IMR-90 (cell line): ENCODE measurements around the gene CASP1. TPM values are rescaled to one million over a fixed set of nuclear protein-coding genes. Genes with fewer than 3 reads are reported as not detected.

Experiments
- ATAC-seq: fragments of 200-7000 bp; cut with Tn5 transposase; 2 replicates; pipeline ENCODE4 v1.9.1; 2020; ENCODE audit warnings: low read depth, mild to moderate bottlenecking, moderate library complexity
- BruUV-seq: library from RNA; stranded (reverse); fragments of 400-500 nt; replicated peaks from 2 replicates; lab custom pipeline; 2021; lab: Mats Ljungman, UMichigan
- CTCF ChIA-PET: fragments of 300-600 bp; formaldehyde crosslinking; extraction: SDS; loops from one replicate; lab custom pipeline; 2021; ENCODE audit warnings: antibody characterized with exemption; lab: Yijun Ruan, JAX
- POLR2A ChIA-PET: fragments of 300-600 bp; sonication (Branson Sonifier 250); formaldehyde crosslinking; loops from one replicate; lab custom pipeline; 2022; ENCODE audit warnings: antibody characterized with exemption; ENCODE audit not compliant: unreplicated experiment; lab: Charles Lee
- DNase-seq: peaks from one replicate; pipeline ENCODE4 v3.0.0; 2013
- H2AFZ ChIP-seq: replicated peaks from 2 replicates; pipeline ENCODE3; 2013; ENCODE audit warnings: low read length, mild to moderate bottlenecking; ENCODE audit not compliant: poor library complexity
- H2AK5ac ChIP-seq: 2 replicates; pipeline ENCODE4 v1.6.1; 2013; ENCODE audit warnings: low read depth, low read length, inconsistent platforms
- H2AK9ac ChIP-seq: replicated peaks from 2 replicates; pipeline ENCODE3; 2013; ENCODE audit warnings: mild to moderate bottlenecking, low read depth, low read length, moderate library complexity; ENCODE audit not compliant: poor library complexity
- H2BK120ac ChIP-seq: 2 replicates; pipeline ENCODE4 v1.6.1; 2013; ENCODE audit warnings: low read depth, low read length, inconsistent platforms
- H2BK15ac ChIP-seq: 3 replicates; pipeline ENCODE4 v1.6.1; 2013; ENCODE audit warnings: low read depth, low read length, inconsistent platforms
- H2BK20ac ChIP-seq: 2 replicates; pipeline ENCODE4 v1.6.1; 2013; ENCODE audit warnings: low read depth, mild to moderate bottlenecking, inconsistent platforms, low read length, moderate library complexity
- H2BK5ac ChIP-seq: 2 replicates; pipeline ENCODE4 v1.6.1; 2013; ENCODE audit warnings: mild to moderate bottlenecking, low read depth, low read length, inconsistent platforms; ENCODE audit not compliant: poor library complexity, severe bottlenecking
- H3K14ac ChIP-seq: replicated peaks from 2 replicates; pipeline ENCODE4 v1.6.1; 2013; ENCODE audit warnings: low read depth, low read length, inconsistent platforms
- H3K18ac ChIP-seq: 2 replicates; pipeline ENCODE4 v1.6.1; 2013; ENCODE audit warnings: low read depth, low read length, control low read depth
- H3K23ac ChIP-seq: 2 replicates; pipeline ENCODE4 v1.6.1; 2013; ENCODE audit warnings: low read depth, low read length, inconsistent platforms
- H3K27ac ChIP-seq: 2 replicates; pipeline ENCODE4 v1.5.1; 2013; ENCODE audit warnings: mild to moderate bottlenecking, control low read depth, low read length; ENCODE audit not compliant: insufficient read depth
- H3K27me3 ChIP-seq: 2 replicates; pipeline ENCODE4 v1.6.1; 2013; ENCODE audit warnings: low read length; ENCODE audit not compliant: control insufficient read depth, insufficient read depth
- H3K36me3 ChIP-seq: 2 replicates; pipeline ENCODE4 v1.6.1; 2013; ENCODE audit warnings: low read length, mixed read lengths; ENCODE audit not compliant: control insufficient read depth, insufficient read depth
- H3K4ac ChIP-seq: 2 replicates; pipeline ENCODE4 v1.6.1; 2013; ENCODE audit warnings: low read depth, low read length, inconsistent platforms
- H3K4me1 ChIP-seq: 2 replicates; pipeline ENCODE4 v1.6.1; 2013; ENCODE audit warnings: low read length, mixed read lengths; ENCODE audit not compliant: control insufficient read depth, insufficient read depth
- H3K4me2 ChIP-seq: 2 replicates; pipeline ENCODE4 v1.6.1; 2013; ENCODE audit warnings: low read depth, mild to moderate bottlenecking, control low read depth, low read length, moderate library complexity
- H3K4me3 ChIP-seq: 2 replicates; pipeline ENCODE4 v1.5.1; 2013; ENCODE audit warnings: low read depth, mild to moderate bottlenecking, control low read depth, low read length, moderate library complexity; ENCODE audit not compliant: insufficient read depth
- H3K56ac ChIP-seq: 2 replicates; pipeline ENCODE4 v1.6.1; 2013; ENCODE audit warnings: low read length, inconsistent platforms; ENCODE audit not compliant: insufficient read depth; ENCODE audit errors: extremely low read depth
- H3K79me1 ChIP-seq, 2 experiments: 2 replicates each; pipeline ENCODE4 v1.6.1; 2013; ENCODE audit warnings: low read length in 2 of 2, inconsistent platforms in 1 of 2, low read depth in 1 of 2
- H3K9ac ChIP-seq: 2 replicates; pipeline ENCODE4 v1.6.1; 2013; ENCODE audit warnings: low read depth, low read length, control low read depth
- H3K9me1 ChIP-seq: 2 replicates; pipeline ENCODE4 v1.6.1; 2013; ENCODE audit warnings: low read length, inconsistent platforms; ENCODE audit not compliant: insufficient read depth
- H3K9me3 ChIP-seq: 2 replicates; pipeline ENCODE4 v1.6.1; 2013; ENCODE audit warnings: low read length; ENCODE audit not compliant: control insufficient read depth, insufficient read depth
- H4K20me1 ChIP-seq: 2 replicates; pipeline ENCODE4 v1.6.1; 2013; ENCODE audit warnings: low read length, inconsistent platforms; ENCODE audit not compliant: insufficient read depth
- H4K5ac ChIP-seq: 2 replicates; pipeline ENCODE4 v1.6.1; 2013; ENCODE audit warnings: mild to moderate bottlenecking, low read depth, low read length, control low read depth
- H4K8ac ChIP-seq, 2 experiments: 2 replicates each; pipeline ENCODE4 v1.6.1; 2013; ENCODE audit warnings: low read depth in 2 of 2, low read length in 2 of 2, control low read depth in 1 of 2, inconsistent platforms in 1 of 2
- H4K91ac ChIP-seq: 2 replicates; pipeline ENCODE4 v1.6.1; 2013; ENCODE audit warnings: low read depth, low read length, inconsistent platforms; ENCODE audit not compliant: insufficient read depth
- CHD1 ChIP-seq: IDR thresholded peaks from 2 replicates; pipeline ENCODE4 v1.6.1; 2012; ENCODE audit warnings: low read depth, low read length, improper control_type of control experiment
- MXI1 ChIP-seq: IDR thresholded peaks from 2 replicates; pipeline ENCODE4 v1.6.1; 2012; ENCODE audit warnings: low read depth, mild to moderate bottlenecking, low read length, moderate library complexity, borderline replicate concordance
- NFE2L2 ChIP-seq: fragments of 150-350 bp; IDR thresholded peaks from 2 replicates; pipeline ENCODE4 v1.6.1; 2016; ENCODE audit warnings: low read depth, mild to moderate bottlenecking, low read length
- RCOR1 ChIP-seq: IDR thresholded peaks from 2 replicates; pipeline ENCODE4 v1.6.1; 2012; ENCODE audit warnings: mild to moderate bottlenecking, low read length, improper control_type of control experiment; ENCODE audit not compliant: insufficient replicate concordance
- RFX5 ChIP-seq: IDR thresholded peaks from 2 replicates; pipeline ENCODE4 v1.8.0; 2012; ENCODE audit warnings: low read depth, mild to moderate bottlenecking, low read length, moderate library complexity
- USF2 ChIP-seq: fragments of 150-350 bp; IDR thresholded peaks from 2 replicates; pipeline ENCODE4 v1.6.1; 2017; ENCODE audit warnings: mild to moderate bottlenecking, antibody characterized with exemption, low read length, low read depth
- WGBS, 2 experiments: methylation state at CpG; one replicate each; pipeline versions ENCODE4 v1.1.5 to v1.1.7; 2013; ENCODE audit warnings: missing lambda C conversion rate in 2 of 2; ENCODE audit not compliant: insufficient read length in 1 of 2; ENCODE audit errors: extremely low coverage in 2 of 2; 5-methylcytosine and 5-hydroxymethylcytosine counted together
- dilution Hi-C: fragments of 300-500 bp; cut with HindIII; formaldehyde crosslinking; loops from one replicate; pipeline ENCODE4 v1.14.3; 2018; ENCODE audit warnings: low sequenced_read_pairs; ENCODE audit not compliant: unreplicated experiment
- in situ Hi-C: fragments of 300-500 bp; cut with MboI; formaldehyde crosslinking; loops from 3 replicates; pipeline ENCODE4 v1.14.3; 2019; ENCODE audit warnings: low sequenced_read_pairs, inconsistent platforms, mixed read lengths
- intact Hi-C: fragments of 100-400 bp; cut with micrococcal nuclease; formaldehyde crosslinking; loops from 2 replicates; pipeline ENCODE4 v1.10.0; 2022
- polyA plus RNA-seq, 3 experiments: library from polyadenylated mRNA; depleted of rRNA; stranded (reverse); fragments of >200 nt; gene quantifications; 2 replicates each; pipeline ENCODE4 v1.2.3, GENCODE V29; 2012; ENCODE audit warnings: low replicate concordance in 1 of 3
- total RNA-seq: library from RNA; depleted of rRNA; stranded (reverse); fragments of >200 nt; gene quantifications from 2 replicates; pipeline ENCODE4 v1.2.3, GENCODE V29; 2012

The CASP1 gene
- total and polyA plus RNA-seq, 2 of the 4 experiments (the other 2 are of a cell fraction): 12.5 to 31.2 TPM

- Histone ChIP-seq H3K4me1 (peaks cover 2% of the 10 kb centered on the region), H2BK120ac (peak overlapping the region; percentile 91), H2BK5ac (no peak overlapping the region), H4K91ac (peak overlapping the region; percentile 45), H4K8ac (peak overlapping the region in 1 of 2 experiments; percentile 71; a peak in 1 of 4 replicates), H3K56ac (no peak overlapping the region), H3K4me3 (no peak overlapping the region), H3K9me1 (no peaks in the 10 kb centered on the region; the same call in 1 of the 2 replicates), H3K9ac (no peak overlapping the region), H2AK9ac (peak overlapping the region; percentile 79), H3K27me3 (no peaks in the 10 kb centered on the region), H2AFZ (peak overlapping the region; percentile 52), H2BK20ac (peak overlapping the region; percentile 87), H3K79me1 (no peaks in the 10 kb centered on the region), H2AK5ac (no peak overlapping the region), H3K9me3 (no peaks in the 10 kb centered on the region), H3K36me3 (no peaks in the 10 kb centered on the region), H3K18ac (peak overlapping the region; percentile 63; the same call in 1 of the 2 replicates), H4K20me1 (no peaks in the 10 kb centered on the region), H3K4ac (peak overlapping the region; percentile 70), H3K4me2 (no peak overlapping the region), H3K14ac (peak overlapping the region; percentile 67; the same call in 1 of the 2 replicates), H3K23ac (peak overlapping the region; percentile 65; the same call in 1 of the 2 replicates), H3K27ac (peak overlapping the region; percentile 50; the same call in 1 of the 2 replicates), H2BK15ac (peak overlapping the region; percentile 46; the same call in 1 of the 3 replicates), H4K5ac (peak overlapping the region; percentile 56; the same call in 1 of the 2 replicates)
- ATAC-seq: peak; percentile 69
- intact Hi-C loops: no loop called here
- in situ Hi-C loops: no loop called here
- 100% methylated on average over 1 of the region's 3 CpGs; no CpG with 5 or more reads in 1 of the 2 experiments for WGBS, 2 experiments
- no peak for TF ChIP-seq RCOR1
- no peak for TF ChIP-seq RFX5
- no peak for TF ChIP-seq MXI1
- no peak for TF ChIP-seq USF2
- no peak for TF ChIP-seq CHD1
- TF ChIP-seq NFE2L2: no peak
- POLR2A ChIA-PET: no interaction called here
- dilution Hi-C loops: no loop called here
- no TSS peak for BruUV-seq
- CTCF ChIA-PET: no interaction called here
- no peak for DNase-seq
Measured at GRCh38 chr11:105005451-105005845, 29.5 kb downstream of the CASP1 start.
